GM21423 (cell line): ENCODE measurements around the gene FBXO8.

Source experiments
- ATAC-seq: cut with Tn5 transposase; IDR thresholded peaks from one replicate; pipeline ENCODE4 v1.9.1; 2021; ENCODE audit warnings: mild to moderate bottlenecking, moderate library complexity; ENCODE audit not compliant: unreplicated experiment

Gene FBXO8

GRCh38 chr4:174210952-174211490, 72.4 kb downstream of the FBXO8 start:
- no peak for ATAC-seq

- no peak for ATAC-seq
Measured at GRCh38 chr4:174210354-174210753, 73.1 kb downstream of the FBXO8 start.

GRCh38 chr4:174209341-174209740, 74.1 kb downstream of the FBXO8 start:
- no peak for ATAC-seq

GRCh38 chr4:174207367-174207766, 76.1 kb downstream of the FBXO8 start:
- ATAC-seq = no peak

GRCh38 chr4:174204164-174204831, 79.2 kb downstream of the FBXO8 start:
- ATAC-seq = no peak

- no peak for ATAC-seq
Measured at GRCh38 chr4:174201871-174202270, 81.6 kb downstream of the FBXO8 start.

- no peak for ATAC-seq
Measured at GRCh38 chr4:174199735-174200134, 83.7 kb downstream of the FBXO8 start.

- no peak for ATAC-seq
Measured at GRCh38 chr4:174198828-174199227, 84.6 kb downstream of the FBXO8 start.

GRCh38 chr4:174198396-174198795, 85.1 kb downstream of the FBXO8 start:
- ATAC-seq = no peak

GRCh38 chr4:174193438-174194374, 89.8 kb downstream of the FBXO8 start:
- no peak for ATAC-seq

- ATAC-seq = no peak
Measured at GRCh38 chr4:174192943-174193342, 90.5 kb downstream of the FBXO8 start.

GRCh38 chr4:174190832-174191500, 92.5 kb downstream of the FBXO8 start:
- no peak for ATAC-seq

GRCh38 chr4:174189392-174190015, 94.0 kb downstream of the FBXO8 start:
- ATAC-seq = no peak
